ENCODE data around the gene LARGE1. TPM values are rescaled to one million over a fixed set of nuclear protein-coding genes. Genes with fewer than 3 reads are reported as not detected.

The LARGE1 gene
- total RNA-seq, 1 experiment from 2014 or later: 1.5 TPM

DNA sequence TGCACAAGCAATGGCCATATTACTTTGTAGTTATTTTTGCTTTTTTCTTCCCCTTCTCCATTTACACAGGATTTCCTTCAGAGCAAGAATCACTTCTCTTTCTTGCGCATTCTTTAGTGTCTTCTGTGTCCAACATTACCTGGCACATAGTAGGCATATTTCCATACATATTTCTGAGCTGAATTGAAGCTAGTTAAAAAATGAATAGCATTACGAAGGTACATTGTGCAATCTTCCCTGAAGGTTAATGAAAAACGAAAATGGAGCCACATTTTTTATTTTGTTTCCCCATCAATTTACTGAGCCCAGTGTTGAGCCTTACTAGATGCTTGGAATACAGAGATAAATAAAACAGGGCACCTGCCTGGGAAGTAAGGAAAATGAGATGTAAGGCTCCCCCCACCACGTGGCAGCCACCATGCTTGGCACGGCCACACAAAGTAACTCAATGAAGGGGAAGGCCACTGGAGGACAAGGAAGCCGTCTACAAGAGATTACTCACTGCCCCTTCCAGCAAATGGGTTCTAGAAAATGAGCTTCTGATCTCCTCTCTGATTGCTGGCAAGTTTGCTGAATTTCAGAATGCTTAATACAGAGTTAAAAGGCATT lies 381.9 kb downstream of the LARGE1 start:
- no peaks in the 10 kb centered on the region for H3K36me3 ChIP-seq (ENCODE audit: control insufficient read depth in 1 of 2, insufficient read depth in 2 of 2, low read length in 2 of 2)
- H3K27ac ChIP-seq (ENCODE audit: low read depth, low read length): no peak overlapping the region
- no TSS peak for BruUV-seq (replicated peaks)
- DNase-seq (ENCODE audit: low read depth, low spot score) (no peak), ATAC-seq (no peak)
- no peaks in the 10 kb centered on the region for H4K20me1 ChIP-seq (ENCODE audit: insufficient read depth)
- POLR2A ChIA-PET: no interaction called here
- H3K9me2 ChIP-seq (ENCODE audit: insufficient read depth): no peaks in the 10 kb centered on the region
- CTCF ChIA-PET: no interaction called here
- no peak overlapping the region for H2AFZ ChIP-seq (ENCODE audit: low read depth, low read length, poor library complexity, severe bottlenecking)
- no peaks in the 10 kb centered on the region for H3K79me2 ChIP-seq (ENCODE audit: insufficient read depth, low read length)
- H3K9me3 ChIP-seq (ENCODE audit: control insufficient read depth in 1 of 2, insufficient read depth in 1 of 2, low read depth in 1 of 2, low read length in 2 of 2): peaks cover 5 to 20% of the 10 kb centered on the region in 2 experiments; a peak in 3 of 4 replicates
- H3K4me1 ChIP-seq (ENCODE audit: control insufficient read depth in 1 of 2, insufficient read depth in 2 of 2, low read length in 2 of 2): no peaks in the 10 kb centered on the region
- no peak overlapping the region for H3K9ac ChIP-seq (ENCODE audit: low read length)
- no peak overlapping the region for H3K4me3 ChIP-seq (replicated peaks in 1 of 2; ENCODE audit: low read depth in 1 of 2, low read length in 2 of 2)
- TF ChIP-seq EGR1 (IDR thresholded peaks at IDR 0.05; ENCODE audit: low read depth) (no peak), YY1 (IDR thresholded peaks at IDR 0.05; ENCODE audit: extremely low read depth, insufficient replicate concordance, low read depth, low read length) (no peak), ZFX (IDR thresholded peaks at IDR 0.05) (no peak), ZNF274 (IDR thresholded peaks at IDR 0.05; ENCODE audit: low read depth, low read length) (no peak), CBX3 (IDR thresholded peaks at IDR 0.05; ENCODE audit: low read depth) (no peak)
- intact Hi-C loops (cut with micrococcal nuclease): no loop called here
- RAD21 ChIA-PET (ENCODE audit: low non-redundant PET in 1 of 2, low total read pairs in 2 of 2, uncharacterized antibody in 2 of 2, unreplicated experiment in 2 of 2): no interaction called here
- H3K4me2 ChIP-seq (ENCODE audit: low read length): no peak overlapping the region
- no peaks in the 10 kb centered on the region for H3K27me3 ChIP-seq (ENCODE audit: insufficient read depth, low read length)

DNA sequence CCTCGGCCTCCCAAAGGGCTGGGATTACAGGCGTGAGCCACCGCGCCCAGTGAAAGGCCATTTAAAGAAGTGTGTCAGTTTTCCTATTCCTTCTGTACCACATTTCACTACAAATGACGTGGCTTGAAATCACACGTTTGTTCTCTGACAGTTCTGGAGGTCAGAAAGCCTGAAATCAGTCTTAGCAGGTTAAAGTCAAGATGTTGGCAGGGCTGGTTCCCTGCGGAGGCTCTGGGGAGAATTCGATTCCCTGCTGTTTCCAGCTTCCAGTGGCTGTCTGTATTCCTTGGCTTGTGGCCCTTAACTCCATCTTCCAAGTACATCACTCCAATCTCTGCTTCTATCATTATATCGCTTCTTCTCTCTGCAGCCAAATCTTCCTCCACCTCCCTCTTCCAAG lies 383.2 kb downstream of the LARGE1 start:
- Histone ChIP-seq H3K4me2 (ENCODE audit: low read length) (no peak overlapping the region), H3K9me2 (ENCODE audit: insufficient read depth) (no peaks in the 10 kb centered on the region), H3K9me3 (ENCODE audit: control insufficient read depth in 1 of 2, insufficient read depth in 1 of 2, low read depth in 1 of 2, low read length in 2 of 2) (peaks cover 9 to 27% of the 10 kb centered on the region in 2 experiments; a peak in 3 of 4 replicates), H3K4me3 (replicated peaks in 1 of 2; ENCODE audit: low read depth in 1 of 2, low read length in 2 of 2) (no peak overlapping the region), H3K36me3 (ENCODE audit: control insufficient read depth in 1 of 2, insufficient read depth in 2 of 2, low read length in 2 of 2) (no peaks in the 10 kb centered on the region), H3K9ac (ENCODE audit: low read length) (no peak overlapping the region), H4K20me1 (ENCODE audit: insufficient read depth) (no peaks in the 10 kb centered on the region), H3K79me2 (ENCODE audit: insufficient read depth, low read length) (no peaks in the 10 kb centered on the region), H2AFZ (ENCODE audit: low read depth, low read length, poor library complexity, severe bottlenecking) (no peak overlapping the region), H3K27ac (ENCODE audit: low read depth, low read length) (no peak overlapping the region), H3K27me3 (ENCODE audit: insufficient read depth, low read length) (no peaks in the 10 kb centered on the region), H3K4me1 (ENCODE audit: control insufficient read depth in 1 of 2, insufficient read depth in 2 of 2, low read length in 2 of 2) (no peaks in the 10 kb centered on the region)
- ChIA-PET CTCF (no interaction called here), RAD21 (ENCODE audit: low non-redundant PET in 1 of 2, low total read pairs in 2 of 2, uncharacterized antibody in 2 of 2, unreplicated experiment in 2 of 2) (no interaction called here), POLR2A (no interaction called here)
- DNase-seq (ENCODE audit: low read depth, low spot score): no peak
- no peak for ATAC-seq
- BruUV-seq (replicated peaks): no TSS peak
- intact Hi-C loops (cut with micrococcal nuclease): no loop called here
- TF ChIP-seq CBX3 (IDR thresholded peaks at IDR 0.05; ENCODE audit: low read depth): no peak
